GM18951 (cell line): ENCODE data around the gene C7.

ENCODE experiments used
- POLR2A ChIP-seq: IDR thresholded peaks from 4 replicates; pipeline ENCODE4 v1.6.1; 2011; ENCODE audit warnings: mild to moderate bottlenecking; ENCODE audit not compliant: insufficient read length, insufficient read depth; ENCODE audit errors: extremely low read depth
- in situ Hi-C: fragments of 300-500 bp; cut with MboI; formaldehyde crosslinking; loops from one replicate; pipeline ENCODE4 v1.12.0; 2022; ENCODE audit warnings: low sequenced_read_pairs, mixed read lengths, inconsistent platforms; ENCODE audit not compliant: unreplicated experiment

Gene C7

GRCh38 chr5:40957048-40957447, 47.8 kb downstream of the C7 start:
- no peak for TF ChIP-seq POLR2A
- in situ Hi-C loops: no loop called here

GRCh38 chr5:40958811-40959210, 49.5 kb downstream of the C7 start:
- in situ Hi-C loops: no loop called here

GRCh38 chr5:40960037-40960436, 50.7 kb downstream of the C7 start:
- in situ Hi-C loops: no loop called here
- no peak for TF ChIP-seq POLR2A

More at GRCh38 chr5:40958811-40959210, 49.5 kb downstream of the C7 start:
- TF ChIP-seq POLR2A: no peak

GRCh38 chr5:40962207-40962955, 53.1 kb downstream of the C7 start:
- in situ Hi-C loops: no loop called here
- no peak for TF ChIP-seq POLR2A

- no peak for TF ChIP-seq POLR2A
- in situ Hi-C loops: no loop called here
Observed at GRCh38 chr5:40972434-40972833, 63.1 kb downstream of the C7 start.

- in situ Hi-C loops: no loop called here
- TF ChIP-seq POLR2A: no peak
Observed at GRCh38 chr5:40973364-40974004, 64.2 kb downstream of the C7 start.

GRCh38 chr5:40976041-40976440, 66.7 kb downstream of the C7 start:
- in situ Hi-C loops: no loop called here
- no peak for TF ChIP-seq POLR2A

GRCh38 chr5:40976836-40977235, 67.5 kb downstream of the C7 start:
- in situ Hi-C loops: no loop called here
- TF ChIP-seq POLR2A: no peak

- no peak for TF ChIP-seq POLR2A
- in situ Hi-C loops: no loop called here
Observed at GRCh38 chr5:40981420-40981819, 72.1 kb downstream of the C7 start.

- no peak for TF ChIP-seq POLR2A
- in situ Hi-C loops: no loop called here
Observed at GRCh38 chr5:40983781-40984180, 74.5 kb downstream of the C7 start.

GRCh38 chr5:40984884-40985283, 75.6 kb downstream of the C7 start:
- no peak for TF ChIP-seq POLR2A

GRCh38 chr5:40985501-40985900, 76.2 kb downstream of the C7 start:
- TF ChIP-seq POLR2A: no peak

More at GRCh38 chr5:40984884-40985283, 75.6 kb downstream of the C7 start:
- in situ Hi-C loops: no loop called here

GRCh38 chr5:40986666-40987065, 77.4 kb downstream of the C7 start:
- in situ Hi-C loops: no loop called here
- TF ChIP-seq POLR2A: no peak

More at GRCh38 chr5:40985501-40985900, 76.2 kb downstream of the C7 start:
- in situ Hi-C loops: no loop called here

GRCh38 chr5:40987349-40987748, 78.1 kb downstream of the C7 start:
- in situ Hi-C loops: no loop called here
- TF ChIP-seq POLR2A: no peak
